ENCODE measurements around the gene SLC29A3.

The SLC29A3 gene

DNA sequence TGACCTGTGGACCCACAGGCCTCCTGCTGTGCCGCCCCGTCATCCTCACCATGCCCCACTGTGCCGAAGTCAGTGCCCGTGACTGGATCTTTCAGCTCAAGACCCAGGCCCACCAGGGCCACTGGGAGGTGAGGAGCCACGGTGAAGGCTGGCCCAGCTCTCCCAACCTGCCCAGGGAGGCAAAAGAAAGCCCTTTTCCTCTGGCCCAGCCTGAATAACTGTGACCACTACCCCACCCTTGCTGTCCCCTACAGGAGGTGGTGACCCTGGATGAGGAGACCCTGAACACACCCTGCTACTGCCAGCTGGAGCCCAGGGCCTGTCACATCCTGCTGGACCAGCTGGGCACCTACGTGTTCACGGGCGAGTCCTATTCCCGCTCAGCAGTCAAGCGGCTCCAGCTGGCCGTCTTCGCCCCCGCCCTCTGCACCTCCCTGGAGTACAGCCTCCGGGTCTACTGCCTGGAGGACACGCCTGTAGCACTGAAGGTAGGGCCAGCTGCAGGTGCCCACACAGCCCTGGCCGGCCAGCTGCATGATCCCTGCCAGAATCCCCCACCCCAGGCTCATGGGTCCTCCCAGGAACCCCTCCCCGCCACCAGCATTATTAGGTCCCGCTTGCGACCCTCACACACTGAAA, 25.5 kb upstream of the SLC29A3 start:
- no peaks in the 10 kb centered on the region for H3K27me3 ChIP-seq (ENCODE audit: insufficient read depth, low read length, poor library complexity)
- H2AFZ ChIP-seq (ENCODE audit: low read depth, low read length) = no peak overlapping the region
- H3K9me3 ChIP-seq (ENCODE audit: insufficient read depth, low read length, severe bottlenecking) = no peaks in the 10 kb centered on the region
- TF ChIP-seq, protein P1, sequence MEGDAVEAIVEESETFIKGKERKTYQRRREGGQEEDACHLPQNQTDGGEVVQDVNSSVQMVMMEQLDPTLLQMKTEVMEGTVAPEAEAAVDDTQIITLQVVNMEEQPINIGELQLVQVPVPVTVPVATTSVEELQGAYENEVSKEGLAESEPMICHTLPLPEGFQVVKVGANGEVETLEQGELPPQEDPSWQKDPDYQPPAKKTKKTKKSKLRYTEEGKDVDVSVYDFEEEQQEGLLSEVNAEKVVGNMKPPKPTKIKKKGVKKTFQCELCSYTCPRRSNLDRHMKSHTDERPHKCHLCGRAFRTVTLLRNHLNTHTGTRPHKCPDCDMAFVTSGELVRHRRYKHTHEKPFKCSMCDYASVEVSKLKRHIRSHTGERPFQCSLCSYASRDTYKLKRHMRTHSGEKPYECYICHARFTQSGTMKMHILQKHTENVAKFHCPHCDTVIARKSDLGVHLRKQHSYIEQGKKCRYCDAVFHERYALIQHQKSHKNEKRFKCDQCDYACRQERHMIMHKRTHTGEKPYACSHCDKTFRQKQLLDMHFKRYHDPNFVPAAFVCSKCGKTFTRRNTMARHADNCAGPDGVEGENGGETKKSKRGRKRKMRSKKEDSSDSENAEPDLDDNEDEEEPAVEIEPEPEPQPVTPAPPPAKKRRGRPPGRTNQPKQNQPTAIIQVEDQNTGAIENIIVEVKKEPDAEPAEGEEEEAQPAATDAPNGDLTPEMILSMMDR (IDR thresholded peaks at IDR 0.05; ENCODE audit: borderline replicate concordance, extremely low read depth, low read length, poor library complexity, severe bottlenecking) = no peak
- no peak for TF ChIP-seq EZH2 (IDR thresholded peaks at IDR 0.05; ENCODE audit: borderline replicate concordance, low read depth, low read length, severe bottlenecking)
- ATAC-seq (ENCODE audit: insufficient read depth, low read depth) (no peak), DNase-seq (no peak)
- H3K27ac ChIP-seq (ENCODE audit: low read length) = no peak overlapping the region
- no peak overlapping the region for H3K4me3 ChIP-seq (ENCODE audit: low read depth in 1 of 2, low read length in 2 of 2)
- no peak overlapping the region for H3K9ac ChIP-seq (ENCODE audit: low read depth, low read length)
- no peaks in the 10 kb centered on the region for H3K36me3 ChIP-seq (ENCODE audit: insufficient read depth, low read length)
- H3K4me2 ChIP-seq (ENCODE audit: insufficient read depth, low read length) = no peak overlapping the region
- H4K20me1 ChIP-seq (ENCODE audit: insufficient read depth, low read length) = no peaks in the 10 kb centered on the region; the same call in 1 of the 2 replicates
- H3K79me2 ChIP-seq (ENCODE audit: insufficient read depth, low read length) = no peaks in the 10 kb centered on the region
- H3K4me1 ChIP-seq (ENCODE audit: insufficient read depth, low read length) = no peaks in the 10 kb centered on the region

DNA sequence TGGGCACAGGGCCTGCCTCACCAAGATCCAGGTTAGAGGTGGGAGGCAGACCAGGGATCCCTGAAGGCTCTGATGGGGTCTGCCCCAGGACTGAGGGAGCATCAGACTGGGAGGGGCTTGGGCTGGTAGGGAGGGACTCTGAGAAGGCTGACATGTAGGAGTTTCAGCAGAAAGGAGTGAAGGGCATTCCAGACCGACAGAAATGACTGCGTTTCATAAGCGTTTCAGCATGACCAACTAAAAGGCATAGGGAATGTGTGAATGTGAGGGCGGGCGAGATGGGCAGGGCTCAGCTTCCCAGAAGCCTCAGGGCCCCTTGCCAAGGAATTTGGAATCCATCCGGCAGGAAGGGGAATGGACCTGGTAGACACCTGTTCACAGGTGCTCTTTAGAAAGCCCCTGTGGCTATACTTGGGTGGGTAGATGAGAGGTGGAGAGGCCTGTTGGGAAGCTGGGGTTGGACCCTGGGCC, 24.9 kb upstream of the SLC29A3 start:
- no peak overlapping the region for H3K4me2 ChIP-seq (ENCODE audit: insufficient read depth, low read length)
- ATAC-seq (ENCODE audit: insufficient read depth, low read depth) (no peak), DNase-seq (no peak)
- peaks cover 3% of the 10 kb centered on the region; the same call in 1 of the 2 replicates for H4K20me1 ChIP-seq (ENCODE audit: insufficient read depth, low read length)
- H2AFZ ChIP-seq (ENCODE audit: low read depth, low read length) = no peak overlapping the region
- H3K9me3 ChIP-seq (ENCODE audit: insufficient read depth, low read length, severe bottlenecking) = no peaks in the 10 kb centered on the region
- no peak overlapping the region for H3K27ac ChIP-seq (ENCODE audit: low read length)
- peaks cover 1% of the 10 kb centered on the region for H3K27me3 ChIP-seq (ENCODE audit: insufficient read depth, low read length, poor library complexity)
- peaks cover 3% of the 10 kb centered on the region for H3K4me1 ChIP-seq (ENCODE audit: insufficient read depth, low read length)
- TF ChIP-seq EZH2 (IDR thresholded peaks at IDR 0.05; ENCODE audit: borderline replicate concordance, low read depth, low read length, severe bottlenecking) = no peak
- TF ChIP-seq, protein P1 (IDR thresholded peaks at IDR 0.05; ENCODE audit: borderline replicate concordance, extremely low read depth, low read length, poor library complexity, severe bottlenecking) = no peak
- no peak overlapping the region for H3K9ac ChIP-seq (ENCODE audit: low read depth, low read length)
- H3K79me2 ChIP-seq (ENCODE audit: insufficient read depth, low read length) = no peaks in the 10 kb centered on the region
- H3K36me3 ChIP-seq (ENCODE audit: insufficient read depth, low read length) = no peaks in the 10 kb centered on the region
- no peak overlapping the region for H3K4me3 ChIP-seq (ENCODE audit: low read depth in 1 of 2, low read length in 2 of 2)

DNA sequence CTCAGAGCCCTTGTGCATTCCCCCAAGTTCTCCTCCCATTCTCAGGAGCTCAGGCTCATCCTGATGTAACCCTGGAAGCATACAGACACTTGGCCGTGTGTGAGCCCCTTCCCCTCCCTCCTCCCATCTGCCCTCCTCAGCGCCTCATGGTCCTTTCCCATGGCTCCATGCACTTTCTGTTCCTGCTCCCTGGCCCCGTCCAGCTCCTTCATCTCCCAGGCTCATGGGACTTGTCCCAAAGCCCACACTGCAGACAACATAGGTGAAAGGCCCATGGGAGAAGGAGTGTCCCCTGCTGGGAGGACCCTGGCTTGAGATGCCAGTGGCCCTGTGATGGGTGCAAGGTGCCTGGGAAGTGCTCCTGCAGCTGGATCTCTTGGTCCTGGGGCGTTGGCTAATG, 24.2 kb upstream of the SLC29A3 start:
- Histone ChIP-seq H3K79me2 (ENCODE audit: insufficient read depth, low read length) (no peaks in the 10 kb centered on the region), H3K9me3 (ENCODE audit: insufficient read depth, low read length, severe bottlenecking) (no peaks in the 10 kb centered on the region), H3K4me2 (ENCODE audit: insufficient read depth, low read length) (no peak overlapping the region), H3K36me3 (ENCODE audit: insufficient read depth, low read length) (no peaks in the 10 kb centered on the region), H4K20me1 (ENCODE audit: insufficient read depth, low read length) (peaks cover 4% of the 10 kb centered on the region; the same call in 1 of the 2 replicates), H3K27me3 (ENCODE audit: insufficient read depth, low read length, poor library complexity) (peaks cover 3% of the 10 kb centered on the region), H3K4me3 (ENCODE audit: low read depth in 1 of 2, low read length in 2 of 2) (no peak overlapping the region), H3K4me1 (ENCODE audit: insufficient read depth, low read length) (peaks cover 7% of the 10 kb centered on the region), H3K9ac (ENCODE audit: low read depth, low read length) (no peak overlapping the region), H3K27ac (ENCODE audit: low read length) (no peak overlapping the region), H2AFZ (ENCODE audit: low read depth, low read length) (no peak overlapping the region)
- ATAC-seq (ENCODE audit: insufficient read depth, low read depth) (no peak), DNase-seq (no peak)
- no peak for TF ChIP-seq EZH2 (IDR thresholded peaks at IDR 0.05; ENCODE audit: borderline replicate concordance, low read depth, low read length, severe bottlenecking)
- TF ChIP-seq, protein P1 (IDR thresholded peaks at IDR 0.05; ENCODE audit: borderline replicate concordance, extremely low read depth, low read length, poor library complexity, severe bottlenecking) = no peak

Data from DND-41 (cell line).